ENCODE results near the gene MYOZ2.
"Not testable (repeated sequence)": the region's sequence is repeated elsewhere in the genome, so short reads cannot be mapped to it uniquely, and the experiment has no call there.

Gene MYOZ2

DNA sequence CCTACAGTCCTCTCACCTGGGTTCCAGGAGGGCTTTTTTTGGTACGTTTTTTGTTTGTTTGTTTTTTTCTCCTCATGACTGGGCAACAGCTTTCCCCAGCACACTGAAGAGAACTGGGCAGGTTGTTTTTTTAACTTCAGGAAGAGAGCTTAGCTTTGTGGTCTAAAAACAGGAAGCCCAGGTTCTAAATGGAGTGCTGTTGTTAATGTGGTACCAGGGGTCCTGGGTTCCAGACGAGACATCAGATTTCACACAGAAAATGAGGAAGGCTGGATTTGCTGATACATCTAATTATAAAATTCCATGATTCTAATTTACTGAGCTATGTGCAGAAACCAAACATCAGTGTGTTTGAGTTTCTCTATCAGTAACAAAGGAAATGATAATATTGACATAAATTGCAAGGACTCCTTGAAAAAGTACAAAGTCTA lies 4.2 kb downstream of the MYOZ2 start:
- TF ChIP-seq, protein P1, sequence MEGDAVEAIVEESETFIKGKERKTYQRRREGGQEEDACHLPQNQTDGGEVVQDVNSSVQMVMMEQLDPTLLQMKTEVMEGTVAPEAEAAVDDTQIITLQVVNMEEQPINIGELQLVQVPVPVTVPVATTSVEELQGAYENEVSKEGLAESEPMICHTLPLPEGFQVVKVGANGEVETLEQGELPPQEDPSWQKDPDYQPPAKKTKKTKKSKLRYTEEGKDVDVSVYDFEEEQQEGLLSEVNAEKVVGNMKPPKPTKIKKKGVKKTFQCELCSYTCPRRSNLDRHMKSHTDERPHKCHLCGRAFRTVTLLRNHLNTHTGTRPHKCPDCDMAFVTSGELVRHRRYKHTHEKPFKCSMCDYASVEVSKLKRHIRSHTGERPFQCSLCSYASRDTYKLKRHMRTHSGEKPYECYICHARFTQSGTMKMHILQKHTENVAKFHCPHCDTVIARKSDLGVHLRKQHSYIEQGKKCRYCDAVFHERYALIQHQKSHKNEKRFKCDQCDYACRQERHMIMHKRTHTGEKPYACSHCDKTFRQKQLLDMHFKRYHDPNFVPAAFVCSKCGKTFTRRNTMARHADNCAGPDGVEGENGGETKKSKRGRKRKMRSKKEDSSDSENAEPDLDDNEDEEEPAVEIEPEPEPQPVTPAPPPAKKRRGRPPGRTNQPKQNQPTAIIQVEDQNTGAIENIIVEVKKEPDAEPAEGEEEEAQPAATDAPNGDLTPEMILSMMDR (IDR thresholded peaks at IDR 0.05; ENCODE audit: low read depth, low read length), result no peak
- no peak for DNase-seq (ENCODE audit: extremely low read depth, low read depth)

DNA sequence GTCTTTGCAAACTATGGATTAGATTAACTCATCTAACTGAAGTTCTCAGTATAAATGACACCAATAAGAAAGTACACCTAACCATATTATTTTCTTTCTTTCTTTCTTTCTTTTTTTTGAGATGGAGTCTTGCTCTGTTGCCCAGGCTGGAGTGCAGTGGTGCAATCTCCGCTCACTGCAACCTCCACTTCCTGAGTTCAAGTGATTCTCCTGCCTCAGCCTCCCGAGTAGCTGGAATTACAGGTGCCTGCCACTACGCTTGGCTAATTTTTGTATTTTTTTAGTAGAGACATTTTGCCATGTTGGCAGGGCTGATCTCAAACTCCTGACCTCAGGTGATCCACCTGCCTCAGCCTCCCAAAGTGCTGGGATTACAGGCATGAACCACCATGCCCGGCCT lies 5.7 kb downstream of the MYOZ2 start:
- not testable (repeated sequence) for DNase-seq (ENCODE audit: extremely low read depth, low read depth)

DNA sequence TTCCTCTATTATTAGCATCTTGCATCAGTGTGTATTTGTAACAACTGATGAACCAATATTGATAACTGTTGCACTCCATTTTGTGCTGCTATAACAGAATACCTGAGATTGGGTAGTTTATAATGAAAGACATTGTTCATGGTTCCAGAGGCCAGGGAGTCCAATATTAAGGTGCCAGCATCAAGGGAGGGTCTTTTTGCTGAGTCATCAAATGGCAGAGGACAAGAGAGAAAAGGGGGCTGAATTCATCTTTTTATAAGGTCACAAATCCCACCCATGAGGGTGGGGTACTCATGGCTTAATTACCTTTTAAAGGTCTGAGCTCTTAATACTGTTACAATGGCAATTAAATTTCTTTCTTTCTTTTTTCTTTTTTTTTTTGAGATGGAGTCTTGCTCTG lies 7.2 kb downstream of the MYOZ2 start:
- no peak for DNase-seq (ENCODE audit: extremely low read depth, low read depth)
- TF ChIP-seq, protein P1 (IDR thresholded peaks at IDR 0.05; ENCODE audit: low read depth, low read length), result no peak

DNA sequence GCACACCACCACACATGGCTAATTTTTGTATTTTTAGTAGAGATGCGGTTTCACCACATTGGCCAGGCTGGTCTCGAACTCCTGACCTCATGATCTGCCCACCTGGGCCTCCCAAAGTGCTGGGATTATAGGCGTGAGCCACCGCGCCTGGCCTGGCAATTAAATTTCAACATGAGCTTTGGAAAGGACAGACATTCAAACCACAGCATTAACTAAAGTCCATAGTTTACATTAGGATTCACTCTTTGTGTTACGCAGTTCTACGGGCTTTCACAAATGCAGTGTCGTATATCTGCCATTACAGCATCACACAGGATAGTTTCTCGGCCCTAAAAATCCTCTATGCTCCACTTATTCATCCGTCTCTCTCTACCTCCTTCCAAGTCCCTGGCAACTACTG lies 7.7 kb downstream of the MYOZ2 start:
- not testable (repeated sequence) for DNase-seq (ENCODE audit: extremely low read depth, low read depth)

DNA sequence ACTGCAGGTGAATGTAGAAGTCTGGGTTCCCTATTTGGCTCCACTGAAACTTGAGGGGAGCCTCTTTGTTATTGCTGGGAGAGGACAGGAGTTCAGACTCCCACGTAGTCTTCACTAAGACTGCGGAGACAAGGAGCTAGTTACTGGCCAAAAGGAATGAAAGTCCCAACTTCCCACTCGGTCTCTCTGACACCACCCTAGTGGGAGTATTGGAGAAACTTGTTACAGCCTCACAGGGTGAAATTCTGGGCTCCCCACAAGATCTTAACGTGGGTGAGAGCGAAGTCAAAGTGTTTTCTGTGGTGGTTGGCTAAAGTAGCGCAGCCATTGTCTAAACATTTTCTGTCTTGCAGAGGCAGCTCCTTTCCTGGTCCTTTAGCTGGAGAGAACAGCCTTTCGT lies 13.5 kb downstream of the MYOZ2 start:
- TF ChIP-seq, protein P1 (IDR thresholded peaks at IDR 0.05; ENCODE audit: low read depth, low read length), result no peak

DNA sequence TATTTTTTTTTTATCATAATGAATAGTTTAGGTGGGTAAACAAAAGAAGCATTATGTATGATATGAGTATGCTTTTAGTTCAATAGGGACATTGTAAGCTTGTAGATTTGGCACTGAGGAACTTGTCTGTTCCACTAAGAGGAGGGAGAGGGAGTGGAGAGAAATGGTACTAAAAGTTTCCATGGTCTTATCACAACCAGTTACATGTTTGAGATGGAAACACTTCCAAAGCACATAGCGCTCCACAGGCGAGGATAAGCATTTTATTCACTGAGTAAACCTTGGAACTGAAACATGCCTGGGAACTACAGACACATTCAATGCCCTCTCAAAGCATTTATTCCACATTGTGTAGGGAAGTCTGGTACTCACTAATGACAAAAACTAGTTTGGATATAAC lies 15.5 kb downstream of the MYOZ2 start:
- DNase-seq (ENCODE audit: extremely low read depth, low read depth), result no peak
- TF ChIP-seq, protein P1 (IDR thresholded peaks at IDR 0.05; ENCODE audit: low read depth, low read length), result no peak

More for the DNA sequence above, 13.5 kb downstream of the MYOZ2 start:
- DNase-seq (ENCODE audit: extremely low read depth, low read depth), result no peak

DNA sequence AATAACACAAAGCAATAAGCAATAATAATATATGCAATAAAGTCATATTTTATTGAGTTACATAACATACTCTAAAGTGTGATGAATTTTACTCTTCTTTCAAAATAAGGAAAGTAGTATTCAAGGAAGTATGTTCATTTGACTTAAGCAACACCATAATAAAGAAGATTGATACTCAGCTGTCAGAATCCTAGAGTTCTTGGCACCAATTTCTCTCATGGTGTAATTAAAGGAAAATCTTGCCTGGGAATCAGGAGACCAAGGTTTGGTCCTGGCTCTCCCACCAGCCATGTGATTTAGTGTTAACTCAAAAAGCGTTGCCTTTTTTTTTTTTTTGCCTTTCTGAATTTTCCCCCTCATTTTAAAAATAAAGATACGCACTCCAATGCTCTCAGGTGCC lies 17.1 kb downstream of the MYOZ2 start:
- TF ChIP-seq, protein P1 (IDR thresholded peaks at IDR 0.05; ENCODE audit: low read depth, low read length), result no peak
- no peak for DNase-seq (ENCODE audit: extremely low read depth, low read depth)

DNA sequence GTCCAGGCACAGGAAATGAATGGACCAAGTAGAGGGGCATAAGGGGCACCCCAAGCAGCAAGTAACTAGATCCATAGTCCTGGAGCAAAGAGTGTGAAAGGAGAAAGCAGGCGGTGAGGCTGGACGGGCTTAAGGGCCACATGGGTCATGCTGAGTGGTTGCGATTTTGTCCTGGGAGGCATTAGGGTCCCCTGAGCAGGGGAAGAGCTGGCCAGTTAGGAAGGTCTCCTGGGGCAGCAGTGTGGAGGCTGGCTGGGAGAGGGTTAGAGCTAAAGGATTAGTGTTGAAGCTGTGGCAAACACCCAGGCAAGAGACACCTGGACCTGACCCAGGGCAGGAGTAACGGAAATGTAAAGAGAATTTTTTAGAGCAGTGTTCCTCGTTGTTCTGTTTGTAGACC lies 26.5 kb downstream of the MYOZ2 start:
- DNase-seq (ENCODE audit: extremely low read depth, low read depth), result no peak
- TF ChIP-seq, protein P1 (IDR thresholded peaks at IDR 0.05; ENCODE audit: low read depth, low read length), result no peak

DNA sequence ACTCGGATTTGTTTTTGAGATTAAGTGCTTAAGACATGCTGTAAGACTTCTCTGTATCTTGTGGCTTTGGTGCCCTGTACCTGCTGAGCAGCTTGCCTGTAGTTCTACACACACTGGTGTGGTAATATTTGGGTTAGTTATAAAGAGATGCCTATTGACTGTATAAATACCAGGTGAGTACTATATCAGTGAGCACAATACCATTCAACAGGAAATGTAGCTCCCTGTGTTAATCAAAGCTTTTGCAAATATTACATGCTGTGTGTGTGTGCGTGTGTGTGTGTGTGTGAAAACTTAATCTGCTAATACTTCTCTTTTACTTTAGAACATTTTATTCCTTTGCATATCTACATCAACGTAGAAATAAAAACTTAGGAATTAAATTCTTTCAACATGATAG lies 30.1 kb downstream of the MYOZ2 start:
- no peak for DNase-seq (ENCODE audit: extremely low read depth, low read depth)
- TF ChIP-seq, protein P1 (IDR thresholded peaks at IDR 0.05; ENCODE audit: low read depth, low read length), result no peak

Measured in AG09319 (cell line).